GM18517 (cell line): ENCODE data around the gene LRIT1.

Experiments used
- ATAC-seq: cut with Tn5 transposase; IDR thresholded peaks from one replicate; pipeline ENCODE4 v1.9.1; 2021; ENCODE audit warnings: mild to moderate bottlenecking, moderate library complexity; ENCODE audit not compliant: unreplicated experiment

The LRIT1 gene

DNA sequence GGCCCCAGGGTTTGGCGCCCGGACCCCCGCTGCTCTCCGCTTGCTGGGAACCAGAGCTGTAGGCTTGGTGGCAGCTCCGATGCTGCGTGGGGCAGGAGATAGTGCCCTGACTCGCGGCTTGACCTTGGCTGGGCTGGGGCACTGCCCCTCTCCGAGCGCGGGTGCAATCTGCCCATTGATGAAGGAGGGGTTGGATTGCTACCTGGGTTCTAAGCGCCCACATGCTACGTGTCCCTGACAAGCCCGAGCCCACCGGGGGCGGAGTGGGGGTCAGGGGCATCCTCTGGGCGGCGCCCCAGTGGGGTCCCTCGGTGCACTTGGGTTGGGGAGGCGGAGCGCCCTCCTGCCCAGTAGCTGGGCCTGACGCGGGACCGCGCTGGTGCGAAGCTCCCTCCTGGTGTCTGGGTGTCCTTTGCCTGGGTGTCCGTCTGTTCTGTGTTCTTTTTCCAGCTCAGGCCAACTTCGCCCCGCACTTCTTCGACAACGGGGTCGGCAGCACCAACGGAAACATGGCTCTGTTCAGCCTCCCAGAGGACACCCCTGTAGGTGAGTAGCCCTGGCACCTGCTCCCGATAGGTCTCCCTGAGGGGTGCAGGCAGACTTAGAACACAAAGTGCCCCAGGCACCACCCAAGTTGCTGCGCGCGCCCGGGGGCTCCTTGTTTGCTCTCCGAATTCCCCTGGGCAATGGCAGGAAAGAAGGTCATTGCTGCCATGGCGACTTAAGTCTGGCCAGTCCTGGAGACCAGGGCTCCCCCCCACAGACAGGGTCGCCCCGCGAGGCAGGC lies 46.1 kb downstream of the LRIT1 start:
- ATAC-seq: no peak

DNA sequence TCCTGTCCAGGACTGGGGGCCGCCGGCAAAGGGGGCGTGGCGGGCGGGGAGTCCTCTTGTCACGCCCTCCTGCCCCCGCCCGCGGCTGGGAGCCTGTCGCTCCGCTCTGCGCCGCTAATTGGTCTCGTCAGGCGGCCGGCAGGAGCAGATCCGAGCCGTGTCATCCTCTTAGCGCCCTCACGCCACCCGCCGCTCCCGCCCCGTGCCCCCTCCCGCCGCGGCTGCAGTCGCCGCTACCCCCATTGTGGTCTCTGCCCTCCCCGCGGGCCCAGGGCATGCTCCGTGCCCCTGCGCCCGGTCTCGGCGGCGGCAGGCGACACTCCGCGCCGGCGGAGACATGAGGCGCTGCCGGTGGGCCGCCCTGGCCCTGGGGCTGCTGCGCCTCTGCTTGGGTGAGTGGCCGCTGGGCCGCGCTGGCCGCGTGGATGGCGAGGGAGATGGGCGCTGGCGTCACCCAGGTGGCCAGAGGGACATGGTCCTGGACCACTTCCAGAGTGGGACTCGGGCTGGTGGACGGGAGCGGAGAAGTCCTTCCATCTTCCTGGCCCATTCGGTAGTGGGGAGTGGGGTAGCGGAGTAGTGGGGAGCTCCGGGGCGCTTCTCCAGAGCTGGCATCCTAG lies 46.8 kb downstream of the LRIT1 start, which contains the start of gene CDHR1:
CDHR1 (plus strand) TSS at position 114 of the 620 bp plus-strand sequence; CDS start at position 338, 224 bp downstream.
- peak; percentile 67 for ATAC-seq

DNA sequence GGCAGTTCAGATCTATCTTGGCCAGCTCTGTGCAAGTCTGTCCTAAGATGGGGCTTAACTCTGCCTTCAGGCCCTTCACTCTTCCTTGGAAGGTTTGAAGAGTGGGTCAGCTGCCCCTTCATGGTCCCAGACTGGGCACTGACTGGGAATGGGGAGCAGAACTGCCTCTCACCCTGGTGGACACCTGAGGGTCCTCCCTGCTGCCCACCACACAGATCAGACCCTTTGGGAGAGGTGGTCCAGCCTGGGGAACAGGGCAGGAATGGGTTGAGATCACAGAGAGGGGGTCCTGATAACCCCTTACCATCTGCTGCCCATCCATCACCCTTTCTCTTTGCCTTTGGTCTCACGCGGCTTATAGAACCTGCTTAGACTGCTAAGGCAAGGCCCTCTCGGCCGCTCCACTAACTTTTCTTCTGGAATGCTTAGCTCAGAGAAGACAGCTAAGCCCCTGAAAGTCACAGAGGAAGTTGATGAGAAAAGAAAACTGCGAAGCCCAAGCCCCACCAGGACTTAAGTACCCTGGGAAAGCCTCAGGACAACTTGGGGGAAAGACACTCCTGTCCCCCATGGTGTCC lies 47.4 kb downstream of the LRIT1 start:
- no peak for ATAC-seq

DNA sequence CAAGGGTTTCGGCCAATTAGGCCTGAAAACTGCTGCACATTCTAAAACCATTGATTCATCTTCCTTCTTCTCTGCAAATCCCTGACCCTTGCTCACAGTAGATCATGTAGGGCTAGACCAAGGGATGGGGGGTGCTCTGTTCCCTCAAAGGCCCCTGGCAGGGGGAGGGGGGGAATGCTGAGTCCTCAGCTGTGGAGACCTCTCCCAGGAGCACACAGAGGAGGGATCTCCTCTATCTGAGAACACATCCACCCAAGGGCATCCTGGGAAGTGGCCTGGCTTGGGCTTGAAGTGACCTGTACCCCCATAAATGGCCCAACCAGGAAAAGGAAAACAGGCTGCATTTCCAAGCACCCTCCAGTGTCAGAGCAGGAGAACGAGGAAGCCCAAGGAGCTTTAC lies 48.0 kb downstream of the LRIT1 start:
- ATAC-seq: no peak

DNA sequence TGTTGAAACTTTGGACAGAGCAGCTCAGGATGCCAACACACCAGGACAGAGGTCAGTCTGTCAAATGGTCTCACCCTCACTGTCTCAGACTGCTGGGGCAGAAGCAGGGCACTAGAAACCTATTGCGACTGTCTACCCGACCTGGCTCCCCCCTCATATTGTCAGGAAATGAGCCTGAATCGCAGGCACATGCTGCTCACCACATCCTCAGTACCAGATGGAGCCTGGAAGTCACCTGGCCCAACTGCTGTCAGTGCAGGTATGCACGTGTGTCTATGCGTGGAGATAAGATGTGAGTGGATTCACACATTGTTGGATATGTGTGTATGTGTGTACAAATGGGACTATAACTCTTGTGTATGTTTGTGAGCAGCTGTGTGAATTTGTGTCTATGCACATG lies 50.2 kb downstream of the LRIT1 start:
- no peak for ATAC-seq

DNA sequence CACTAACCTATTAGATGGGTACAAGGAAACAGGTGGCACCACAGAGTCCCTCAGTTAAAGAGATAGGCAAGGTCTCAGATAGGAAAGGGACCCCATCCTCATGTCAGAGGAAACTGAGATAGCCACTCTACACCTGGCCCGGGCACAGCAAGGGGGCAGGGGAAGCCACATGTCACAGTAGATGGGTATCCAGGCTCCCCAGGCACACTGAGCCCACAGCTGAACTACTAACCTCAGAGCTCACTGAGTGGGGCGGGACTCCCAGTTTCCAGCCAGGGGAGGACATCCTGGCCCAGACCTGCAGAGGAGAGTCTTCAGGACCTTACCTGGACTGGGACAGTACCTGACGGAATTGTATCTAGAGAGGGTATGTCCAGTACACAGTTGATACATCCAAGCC lies 50.7 kb downstream of the LRIT1 start:
- no peak for ATAC-seq

DNA sequence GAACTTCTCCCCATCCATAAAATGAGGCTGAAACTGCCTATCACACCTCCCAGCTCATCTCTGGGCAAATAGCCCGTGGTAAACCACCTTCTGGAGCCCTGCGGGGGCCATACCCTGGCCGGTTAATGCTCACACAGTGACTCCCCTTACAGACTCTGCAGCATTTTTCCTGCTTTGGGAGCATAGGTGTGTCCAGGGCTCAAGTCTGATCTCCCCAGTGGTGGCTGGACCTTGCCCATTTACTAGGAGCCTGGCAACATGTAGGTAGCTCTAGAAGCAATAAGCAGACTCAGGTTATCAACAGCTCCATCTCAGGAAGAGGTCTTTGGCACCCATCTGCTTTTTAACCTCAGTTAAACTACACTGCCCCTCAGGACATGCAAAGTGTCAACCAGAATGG lies 52.5 kb downstream of the LRIT1 start:
- no peak for ATAC-seq

DNA sequence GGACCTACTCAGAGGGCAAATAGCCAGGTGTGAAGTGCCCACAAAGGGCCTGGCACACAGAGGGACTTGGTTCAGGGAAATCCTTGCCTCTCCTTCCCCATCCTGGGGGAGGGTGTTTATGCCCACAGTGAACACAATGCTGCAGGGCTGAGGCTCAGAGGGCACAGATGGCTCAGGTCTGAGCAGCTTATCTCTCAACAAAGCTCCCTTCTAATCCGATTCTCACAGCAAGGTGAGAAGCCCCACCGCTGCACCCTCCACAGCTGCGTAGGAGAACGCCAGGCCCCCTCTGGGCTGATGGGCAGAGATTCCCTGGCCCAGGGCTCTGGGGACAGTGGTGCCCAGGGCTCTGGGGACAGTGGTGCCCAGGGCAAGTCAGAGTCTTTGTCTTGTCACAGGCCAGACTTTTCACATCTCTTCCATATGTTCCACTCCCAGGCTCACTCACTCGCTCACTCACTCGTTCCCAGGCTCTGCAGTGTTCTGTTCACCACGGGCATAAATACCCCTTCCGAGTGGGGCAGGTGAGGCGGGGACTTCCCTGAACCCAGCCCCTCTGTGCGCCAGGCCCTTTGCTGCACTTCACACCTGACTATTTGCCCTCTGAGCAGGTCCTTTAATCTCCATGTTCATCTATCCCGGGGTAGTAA lies 55.7 kb downstream of the LRIT1 start:
- ATAC-seq: no peak

DNA sequence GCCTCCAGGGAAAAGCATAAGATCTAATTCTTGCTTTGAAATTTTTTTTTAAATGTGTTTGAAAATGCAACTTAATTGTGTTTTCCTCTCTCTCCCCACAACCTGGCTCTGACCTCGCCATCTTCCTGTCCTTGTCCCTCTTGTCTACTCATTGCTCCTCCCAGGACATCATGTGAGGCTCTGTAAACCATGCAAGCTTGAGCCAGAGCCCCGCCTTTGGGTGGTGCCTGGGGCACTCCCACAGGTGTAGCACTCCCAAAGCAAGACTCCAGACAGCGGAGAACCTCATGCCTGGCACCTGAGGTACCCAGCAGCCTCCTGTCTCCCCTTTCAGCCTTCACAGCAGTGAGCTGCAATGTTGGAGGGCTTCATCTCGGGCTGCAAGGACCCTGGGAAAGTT lies 56.8 kb downstream of the LRIT1 start:
- no peak for ATAC-seq

DNA sequence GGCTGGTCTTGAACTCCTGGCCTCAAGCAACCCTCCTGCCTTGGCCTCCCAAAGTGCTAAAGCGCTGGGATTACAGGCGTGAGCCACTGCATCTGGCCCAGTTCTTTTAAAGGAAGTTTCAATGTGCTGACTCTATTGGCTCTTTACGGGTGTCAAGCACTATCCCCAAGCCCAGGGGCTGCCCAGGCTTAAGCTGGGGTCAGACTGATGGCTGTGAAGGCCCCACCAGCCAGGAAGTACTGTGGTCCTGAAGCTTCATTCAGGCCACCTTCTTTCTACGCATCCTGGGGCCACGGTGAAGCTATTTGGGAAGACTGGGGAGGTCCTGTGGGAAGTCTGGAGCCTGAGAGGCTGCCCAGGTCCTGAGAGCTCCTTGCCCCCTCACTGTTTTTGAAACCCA lies 59.7 kb downstream of the LRIT1 start:
- no peak for ATAC-seq
